Measurements from ENCODE around the gene KRTAP5-6.
"Not testable (repeated sequence)": the region's sequence is repeated elsewhere in the genome, so short reads cannot be mapped to it uniquely, and the experiment has no call there.

- not testable (repeated sequence) for TF ChIP-seq CTCF (conservative IDR thresholded peaks at IDR 0.05 in 1 of 2, IDR thresholded peaks at IDR 0.05 in 1 of 2; ENCODE audit: extremely low read depth in 1 of 2, insufficient read depth in 1 of 2, low read depth in 1 of 2, low read length in 2 of 2); EZH2 (IDR thresholded peaks at IDR 0.05; ENCODE audit: borderline replicate concordance, low read length)
Measured at GRCh38 chr11:1661454-1662269, 35.3 kb upstream of the KRTAP5-6 start.
